AG10803 (cell line): ENCODE data around the gene XPR1.
"Not testable (repeated sequence)": the region's sequence is repeated elsewhere in the genome, so short reads cannot be mapped to it uniquely, and the experiment has no call there.

Source experiments
- DNase-seq: peaks from one replicate; pipeline ENCODE4 v3.0.0; 2010; ENCODE audit warnings: low read depth
- H3K4me3 ChIP-seq: 2 replicates; pipeline ENCODE4 v1.5.1; 2011; ENCODE audit warnings: mild to moderate bottlenecking, low read length, control low read depth
- TF ChIP-seq, protein P1 (sequence below): conservative IDR thresholded peaks from 2 replicates; pipeline ENCODE4 v1.5.1; 2011; ENCODE audit warnings: mild to moderate bottlenecking, low read length, control low read depth, inconsistent platforms

The XPR1 gene

GRCh38 chr1:180720753-180721152 lies 88.9 kb downstream of the XPR1 start:
- no peak for DNase-seq
- TF ChIP-seq, protein P1, sequence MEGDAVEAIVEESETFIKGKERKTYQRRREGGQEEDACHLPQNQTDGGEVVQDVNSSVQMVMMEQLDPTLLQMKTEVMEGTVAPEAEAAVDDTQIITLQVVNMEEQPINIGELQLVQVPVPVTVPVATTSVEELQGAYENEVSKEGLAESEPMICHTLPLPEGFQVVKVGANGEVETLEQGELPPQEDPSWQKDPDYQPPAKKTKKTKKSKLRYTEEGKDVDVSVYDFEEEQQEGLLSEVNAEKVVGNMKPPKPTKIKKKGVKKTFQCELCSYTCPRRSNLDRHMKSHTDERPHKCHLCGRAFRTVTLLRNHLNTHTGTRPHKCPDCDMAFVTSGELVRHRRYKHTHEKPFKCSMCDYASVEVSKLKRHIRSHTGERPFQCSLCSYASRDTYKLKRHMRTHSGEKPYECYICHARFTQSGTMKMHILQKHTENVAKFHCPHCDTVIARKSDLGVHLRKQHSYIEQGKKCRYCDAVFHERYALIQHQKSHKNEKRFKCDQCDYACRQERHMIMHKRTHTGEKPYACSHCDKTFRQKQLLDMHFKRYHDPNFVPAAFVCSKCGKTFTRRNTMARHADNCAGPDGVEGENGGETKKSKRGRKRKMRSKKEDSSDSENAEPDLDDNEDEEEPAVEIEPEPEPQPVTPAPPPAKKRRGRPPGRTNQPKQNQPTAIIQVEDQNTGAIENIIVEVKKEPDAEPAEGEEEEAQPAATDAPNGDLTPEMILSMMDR = no peak

GRCh38 chr1:180722586-180722985 lies 90.8 kb downstream of the XPR1 start:
- H3K4me3 ChIP-seq = no peak overlapping the region
- TF ChIP-seq, protein P1 = no peak
- no peak for DNase-seq

More at GRCh38 chr1:180720753-180721152, 88.9 kb downstream of the XPR1 start:
- H3K4me3 ChIP-seq = no peak overlapping the region

- no peak overlapping the region for H3K4me3 ChIP-seq
- TF ChIP-seq, protein P1 = no peak
- DNase-seq = no peak
These were observed 92.2 kb downstream of the XPR1 start for GRCh38 chr1:180724055-180724454.

GRCh38 chr1:180726024-180726423 lies 94.2 kb downstream of the XPR1 start:
- not testable (repeated sequence) for H3K4me3 ChIP-seq, DNase-seq

GRCh38 chr1:180727751-180728150 lies 95.9 kb downstream of the XPR1 start:
- not testable (repeated sequence) for H3K4me3 ChIP-seq, DNase-seq

GRCh38 chr1:180728472-180729106 lies 96.8 kb downstream of the XPR1 start:
- TF ChIP-seq, protein P1 = no peak
- no peak for DNase-seq
- no peak overlapping the region for H3K4me3 ChIP-seq

GRCh38 chr1:180731131-180731530 lies 99.3 kb downstream of the XPR1 start:
- DNase-seq = no peak
- H3K4me3 ChIP-seq = no peak overlapping the region
- TF ChIP-seq, protein P1 = no peak

GRCh38 chr1:180732866-180733265 lies 101.0 kb downstream of the XPR1 start:
- TF ChIP-seq, protein P1 = no peak
- no peak overlapping the region for H3K4me3 ChIP-seq
- no peak for DNase-seq
